NCI-H2196 treated with DMSO at 0.1 percent for 48 hours (cell line): ENCODE data around the gene OXCT2.
"Not testable (repeated sequence)": the region's sequence is repeated elsewhere in the genome, so short reads cannot be mapped to it uniquely, and the experiment has no call there.

Experiments used
- DNase-seq: peaks from one replicate; lab custom pipeline; 2025; ENCODE audit not compliant: unreplicated experiment; lab: John Stamatoyannopoulos, UW

OXCT2 gene

DNA sequence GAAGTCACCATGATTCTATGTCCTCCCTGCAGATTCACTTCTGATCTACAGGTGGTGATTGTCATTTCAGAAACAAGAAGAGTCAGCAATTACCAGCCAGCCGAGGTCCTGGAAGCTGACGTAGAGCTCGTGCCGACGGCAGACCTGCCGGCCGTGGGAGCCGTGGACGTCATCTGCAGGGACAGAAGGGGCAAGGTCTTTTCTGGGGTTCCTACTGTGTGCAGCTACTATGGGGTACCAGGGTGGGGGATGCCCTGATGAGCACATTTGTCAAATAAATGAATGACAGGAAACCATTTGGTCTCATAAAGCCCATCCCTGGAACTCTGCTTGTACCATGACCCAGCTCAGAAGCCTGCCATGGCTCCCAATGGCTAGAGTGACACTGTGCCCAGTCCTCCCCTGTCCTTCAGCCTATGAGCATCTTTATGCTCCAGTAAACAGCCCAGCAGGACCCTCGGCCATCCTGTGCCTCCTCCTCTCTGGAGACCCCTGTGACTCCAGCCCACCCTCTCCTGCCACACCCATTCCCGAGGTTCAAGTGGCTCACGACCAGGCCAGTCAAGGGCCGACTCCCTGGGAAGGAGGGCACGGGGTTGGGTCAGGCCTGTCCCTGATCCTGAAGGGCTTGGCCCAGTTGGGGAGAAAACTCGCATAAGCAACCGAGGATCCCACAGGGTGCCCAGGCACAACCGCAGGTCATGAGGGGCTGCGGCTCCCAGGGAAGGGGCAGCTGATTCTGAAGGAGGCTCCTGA lies 7.4 kb downstream of the OXCT2 start:
- DNase-seq: not testable (repeated sequence)

DNA sequence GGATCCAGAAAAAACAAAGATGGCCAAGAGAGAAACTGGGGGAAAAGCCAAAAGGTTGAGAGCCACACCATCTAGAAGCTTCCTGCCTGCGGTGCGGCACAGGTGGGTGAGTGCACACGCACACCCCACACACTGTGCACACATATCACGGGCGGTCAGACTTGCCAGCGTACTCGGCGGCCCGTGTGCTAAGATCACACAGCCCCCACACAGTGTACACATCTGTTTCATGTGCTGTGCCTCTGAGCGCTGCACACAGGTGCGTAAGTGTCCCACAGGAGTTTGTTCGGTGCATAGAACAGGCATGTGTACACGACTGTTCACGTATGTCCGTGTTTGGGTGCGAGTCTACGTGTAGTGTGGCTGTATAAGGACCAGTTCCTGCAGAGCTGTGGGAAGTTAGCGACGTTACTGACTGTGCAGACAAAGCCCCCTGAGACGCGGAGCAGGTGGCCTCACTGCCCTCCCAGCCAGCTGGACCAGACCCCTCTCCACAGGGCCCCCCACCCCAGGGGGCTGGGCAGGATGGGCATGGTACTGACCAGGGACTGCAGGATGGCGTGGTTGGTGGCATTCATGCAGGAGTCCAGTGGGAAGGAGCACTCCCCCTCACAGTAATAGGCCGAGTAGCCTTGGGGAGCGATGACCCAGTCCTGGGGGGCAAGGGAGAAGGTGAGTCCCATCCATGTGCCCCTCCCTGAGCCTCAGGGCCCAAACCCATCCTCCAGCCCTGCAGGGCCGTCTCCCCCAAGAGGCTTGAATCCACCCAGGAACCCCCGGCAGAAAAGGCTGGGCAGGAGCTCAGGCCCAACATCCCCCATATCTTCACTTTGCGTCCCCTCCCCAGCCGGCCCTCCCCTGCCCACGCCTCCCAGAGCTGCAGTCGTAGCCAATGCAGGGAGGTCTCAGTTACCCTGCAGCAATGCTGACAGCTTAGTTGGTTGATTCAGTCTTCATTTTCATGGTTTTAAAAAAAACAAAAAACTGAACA lies 8.3 kb downstream of the OXCT2 start:
- no peak for DNase-seq

DNA sequence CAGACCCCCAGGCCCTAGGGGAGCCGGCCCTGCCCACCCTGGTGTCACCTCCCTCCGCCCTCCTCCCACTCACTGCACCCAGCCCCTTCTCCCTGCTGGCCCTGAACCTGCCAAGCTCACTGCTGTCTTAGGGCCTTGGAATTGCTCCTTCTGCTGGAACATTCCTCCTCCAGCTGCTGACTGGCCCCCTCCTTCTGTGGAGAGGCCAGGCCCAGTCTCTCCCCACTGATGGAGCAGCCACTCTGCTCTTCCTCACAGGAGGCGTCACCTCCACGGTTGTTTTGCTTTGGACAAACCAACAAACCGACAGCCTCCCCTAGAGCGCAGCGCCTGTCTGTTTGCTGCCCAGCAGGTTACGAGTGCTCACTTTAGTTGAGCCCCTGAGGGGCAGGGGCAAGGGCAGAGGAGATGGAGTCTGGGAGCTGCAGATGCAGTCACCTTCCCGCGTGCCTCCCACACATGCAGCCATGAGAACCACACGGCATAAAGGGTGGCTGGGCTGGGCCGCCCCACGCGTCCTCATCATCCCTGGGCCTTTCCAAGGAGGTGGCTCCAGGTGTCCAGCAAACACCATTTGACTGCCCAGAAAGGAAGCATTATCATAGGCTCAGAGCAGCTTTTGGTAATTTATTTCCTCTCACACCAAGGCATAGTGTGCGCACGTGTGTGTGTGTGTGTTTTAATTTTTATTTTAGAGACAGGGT lies 9.4 kb downstream of the OXCT2 start:
- no peak for DNase-seq

DNA sequence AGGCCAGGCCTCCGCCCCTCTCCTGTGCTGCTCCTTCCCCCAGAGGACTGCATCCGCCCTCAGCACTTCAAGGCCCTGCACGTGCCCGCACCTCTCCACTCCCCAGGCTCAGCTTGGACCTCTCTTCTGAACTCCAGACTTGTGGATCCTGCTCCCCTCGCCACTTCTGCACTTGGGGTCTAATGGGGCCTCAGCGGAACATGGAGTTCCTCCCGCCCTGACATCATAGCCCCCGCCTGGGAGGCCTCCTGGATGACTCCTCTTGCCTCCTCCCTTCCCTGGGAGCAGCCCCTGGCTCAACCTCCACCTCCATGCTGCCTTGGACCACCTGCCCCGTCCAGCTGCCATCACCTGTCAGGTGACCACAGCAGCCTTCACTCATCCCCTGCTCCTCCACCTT lies 10.1 kb downstream of the OXCT2 start:
- no peak for DNase-seq

DNA sequence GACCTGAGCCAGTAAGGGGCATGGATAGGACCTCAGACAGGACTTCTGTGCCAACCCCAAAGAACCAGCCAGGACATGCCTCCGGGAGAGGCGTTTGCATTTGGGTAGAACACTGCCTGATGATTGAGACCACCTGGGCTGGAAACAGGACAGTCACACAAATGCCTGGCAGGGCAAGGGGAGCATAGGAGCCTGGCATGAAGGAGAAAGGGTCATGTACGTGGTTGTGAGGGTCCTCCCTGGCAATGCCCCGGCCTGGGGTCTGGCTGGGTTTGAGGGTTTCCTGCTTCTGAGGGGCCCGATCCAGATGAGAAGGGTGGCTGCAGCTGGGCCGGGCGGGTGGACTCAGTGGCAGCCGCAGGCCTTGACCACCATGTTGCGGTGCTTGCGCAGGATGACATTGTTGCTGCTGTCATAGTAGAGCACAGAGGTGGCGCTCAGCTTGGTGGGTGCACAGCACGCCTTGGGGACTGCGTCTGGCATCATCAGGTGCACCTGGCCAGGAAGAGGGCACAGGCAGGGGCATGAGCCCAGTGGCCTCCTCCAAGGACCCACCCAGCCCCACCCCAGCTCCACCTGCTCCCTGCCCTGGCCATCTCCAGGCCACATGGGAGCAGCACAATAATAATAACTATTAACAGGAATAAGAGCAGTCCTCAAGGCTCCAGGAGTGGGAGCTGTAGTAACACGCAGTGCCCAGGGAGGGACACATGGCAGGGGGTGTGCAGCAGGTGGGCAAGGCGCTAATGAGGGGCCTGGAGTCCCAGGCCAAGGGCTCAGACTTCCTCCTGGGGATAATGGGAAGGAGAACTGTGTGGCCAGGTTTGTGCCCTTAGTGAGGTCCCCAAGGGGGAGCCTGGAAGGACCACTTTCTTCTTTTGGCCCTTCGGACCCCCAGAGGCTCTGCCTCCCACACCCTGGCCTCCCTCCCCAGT lies 10.8 kb downstream of the OXCT2 start:
- no peak for DNase-seq

DNA sequence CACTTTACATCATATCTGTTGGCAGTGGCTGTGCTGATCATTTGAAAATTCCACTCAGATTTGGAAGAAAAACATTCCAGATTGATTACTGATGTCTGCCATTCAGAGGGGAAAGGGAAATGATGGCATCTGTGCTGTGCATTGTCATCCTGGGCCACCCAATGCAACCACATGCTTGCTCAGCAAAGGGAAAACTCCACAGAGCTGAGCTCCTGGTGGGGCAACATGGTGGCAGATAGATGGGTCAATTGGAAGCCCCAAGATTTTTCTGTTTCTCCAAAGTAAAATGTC lies 11.8 kb downstream of the OXCT2 start:
- DNase-seq: no peak

DNA sequence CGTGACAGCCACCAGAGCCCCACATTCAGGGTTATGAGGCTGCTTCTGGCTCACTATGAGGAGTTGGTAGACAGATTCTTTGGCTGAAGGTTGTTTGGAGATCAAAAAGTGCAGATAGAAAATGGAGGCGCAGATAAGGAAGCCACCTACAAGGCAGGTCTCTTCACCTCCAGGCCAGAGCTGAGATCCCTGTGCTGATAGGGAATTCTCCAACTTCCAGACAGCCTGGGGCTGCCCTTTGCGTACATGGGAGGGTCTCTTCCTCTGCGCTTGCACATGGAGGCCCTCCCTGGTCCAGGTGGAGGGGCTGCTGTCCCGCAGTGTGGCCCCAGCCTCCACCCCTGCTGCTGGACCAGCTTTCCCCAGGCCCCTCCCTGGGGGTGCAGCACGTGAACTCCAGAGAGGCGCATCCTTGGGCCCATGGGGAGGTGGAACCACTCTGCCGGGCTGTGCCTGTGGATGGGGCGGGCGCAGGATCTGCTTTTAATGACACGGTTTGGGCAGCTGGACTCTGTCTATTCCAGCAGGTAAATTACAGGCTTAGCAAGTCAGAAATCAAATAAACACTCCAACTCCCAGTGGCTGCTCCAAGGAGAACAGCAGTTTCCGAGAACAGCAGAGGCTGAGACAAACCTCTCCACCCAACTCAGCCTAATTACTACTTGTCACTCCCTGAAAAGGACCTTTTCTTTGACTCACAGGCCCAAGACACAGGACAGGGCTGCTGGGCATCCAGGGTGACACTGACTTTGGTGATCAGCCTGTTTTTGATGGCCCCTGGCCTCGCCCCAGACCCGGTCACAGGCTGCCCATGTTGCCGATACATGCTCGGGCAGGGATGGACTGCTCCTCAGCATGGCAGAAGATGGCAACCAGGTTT lies 12.4 kb downstream of the OXCT2 start:
- no peak for DNase-seq

DNA sequence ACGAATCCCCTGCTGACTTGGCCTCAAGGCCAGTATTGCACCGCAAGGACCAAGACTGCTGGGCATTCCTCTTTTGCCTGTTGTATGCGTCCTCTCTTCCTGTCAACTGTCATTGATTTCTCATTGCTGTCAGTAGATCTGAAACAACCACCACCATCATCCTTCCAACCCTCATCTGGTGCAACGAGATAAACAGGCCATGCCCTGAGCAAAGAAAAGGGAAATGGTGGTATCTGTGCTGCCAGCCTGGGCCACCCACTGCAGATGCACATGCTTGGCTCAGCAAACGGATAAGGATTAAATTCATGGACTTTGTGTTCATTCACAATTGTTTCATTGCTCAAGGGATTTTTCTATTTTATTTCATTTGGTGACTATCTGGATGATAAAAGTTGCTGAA lies 13.6 kb downstream of the OXCT2 start:
- no peak for DNase-seq

DNA sequence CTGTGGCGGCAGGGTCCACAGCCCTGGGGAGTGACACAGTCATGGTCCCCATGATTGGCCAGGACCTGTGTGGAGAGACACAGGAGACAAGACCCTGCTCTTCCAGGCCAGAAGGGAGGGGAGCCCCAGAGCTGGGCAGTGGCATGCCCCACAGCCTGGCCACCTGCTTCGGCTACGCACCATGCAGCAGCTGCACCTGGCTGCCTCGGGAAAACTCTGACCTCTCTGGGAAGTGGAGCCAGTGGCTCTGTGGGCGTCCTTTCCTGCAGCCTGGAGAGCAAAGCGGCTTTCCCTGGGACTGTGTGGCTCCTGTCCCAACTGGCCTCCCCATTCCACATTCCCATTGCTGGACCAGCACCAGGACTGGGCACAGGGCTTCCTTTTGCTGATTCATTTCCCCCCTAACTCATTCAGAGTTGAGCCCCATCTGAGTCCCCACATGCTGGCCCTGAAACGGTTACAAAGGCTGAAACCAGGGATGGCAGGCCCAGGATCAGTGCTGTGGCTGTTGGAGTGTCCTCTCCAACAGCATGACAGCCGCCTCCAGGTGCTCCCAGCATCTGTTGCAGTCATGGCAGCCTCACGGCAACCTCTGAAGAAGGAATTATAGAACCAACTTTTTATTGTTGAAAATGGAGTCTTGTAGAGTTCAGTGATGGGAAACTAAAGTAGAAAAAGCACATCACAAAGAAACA lies 15.0 kb downstream of the OXCT2 start:
- DNase-seq: no peak

DNA sequence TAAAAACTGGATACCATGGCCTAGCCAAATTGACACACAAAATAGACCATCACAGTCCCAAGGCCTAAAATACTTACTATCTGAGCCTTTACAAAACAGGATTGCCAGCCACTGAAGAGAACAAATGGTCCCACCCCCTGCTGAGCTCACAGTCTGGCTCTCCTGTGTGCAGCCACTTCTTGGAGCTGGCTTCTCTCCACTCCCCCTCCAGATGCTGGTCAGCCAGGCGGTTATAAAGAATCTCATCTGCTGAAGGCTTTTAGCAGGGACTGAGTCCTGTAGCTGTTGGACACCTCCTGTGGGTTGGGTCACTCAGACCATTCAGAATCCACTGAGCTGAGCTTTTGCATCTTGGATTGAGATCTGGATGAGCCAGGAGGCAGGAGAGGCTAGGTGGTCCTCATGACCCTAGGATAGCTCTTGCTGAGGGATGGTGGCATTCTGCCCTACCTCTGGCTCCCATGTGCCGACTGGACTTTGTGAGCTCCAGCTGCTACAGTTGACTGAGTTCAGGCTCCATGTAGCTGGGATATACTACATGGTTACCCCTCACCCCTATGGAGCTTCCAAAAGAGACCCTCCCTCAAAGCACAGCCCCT lies 16.1 kb downstream of the OXCT2 start:
- DNase-seq: no peak

DNA sequence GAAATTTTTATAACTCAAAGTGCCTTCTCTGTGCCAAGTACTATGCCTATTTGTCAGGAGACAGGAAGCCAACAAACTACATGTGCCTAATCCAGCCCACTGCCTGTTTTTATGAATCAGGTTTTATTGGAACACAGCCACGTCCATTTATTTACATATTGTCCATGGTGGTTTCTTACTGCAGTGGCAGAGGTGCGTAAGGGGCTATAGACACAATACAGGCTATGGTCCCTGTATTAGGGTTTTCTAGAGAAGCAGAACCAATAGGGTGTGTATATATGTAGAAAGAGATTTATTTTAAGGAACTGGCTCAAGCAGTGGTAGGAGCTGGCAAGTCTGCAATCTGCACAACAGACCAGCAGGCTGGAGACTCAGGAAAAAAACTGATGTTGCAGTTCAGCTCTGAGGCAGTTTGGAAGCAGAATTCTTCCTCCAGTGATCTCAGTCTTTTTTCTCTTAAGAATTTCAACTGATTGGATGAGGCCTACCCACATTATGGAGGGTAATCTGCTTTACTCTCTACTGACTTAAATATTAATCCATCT lies 17.1 kb downstream of the OXCT2 start:
- no peak for DNase-seq

DNA sequence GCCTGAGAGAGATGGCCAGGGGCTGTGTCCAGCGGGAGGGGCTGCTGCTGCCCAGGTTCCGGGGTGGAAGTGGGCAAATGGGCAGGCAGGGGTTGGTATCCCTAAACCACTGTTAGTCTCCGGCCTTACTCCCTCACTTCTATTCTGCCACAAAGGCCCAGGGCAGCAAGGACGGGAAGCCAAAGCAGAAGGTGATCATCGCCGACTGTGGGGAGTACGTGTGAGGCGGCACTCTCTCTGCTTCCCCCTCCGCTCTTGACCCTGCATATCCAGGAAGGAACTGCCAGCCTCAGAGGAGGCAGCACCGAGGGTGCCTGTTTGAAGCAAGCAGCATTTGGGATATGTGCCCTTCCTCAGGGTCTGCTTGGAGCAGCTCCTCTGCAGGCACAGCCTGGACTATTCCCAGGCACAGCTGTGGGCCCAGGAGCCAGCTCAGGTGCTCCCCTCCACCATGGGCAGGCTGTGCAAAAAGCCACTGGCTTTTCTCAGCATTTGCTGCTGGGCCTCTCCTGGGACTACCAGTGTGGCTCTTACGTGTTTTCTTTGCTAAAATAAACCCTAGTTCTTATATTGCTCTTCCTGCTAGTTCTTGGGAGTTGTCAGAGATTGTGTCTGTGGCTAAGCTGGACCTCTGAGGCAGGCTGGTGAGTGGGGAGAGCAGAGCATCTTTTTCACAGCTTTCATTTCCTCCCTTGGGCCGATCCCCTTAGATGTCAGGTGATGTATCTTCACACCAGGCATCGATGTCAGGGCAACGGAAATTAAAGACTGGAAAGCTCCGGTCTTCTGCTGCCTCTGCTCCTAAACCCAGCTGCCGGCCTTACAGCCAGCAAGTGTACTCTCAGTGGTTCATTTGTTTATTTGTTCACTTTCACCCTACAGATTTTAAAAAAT lies 17.8 kb downstream of the OXCT2 start:
- peak; percentile 14 for DNase-seq

DNA sequence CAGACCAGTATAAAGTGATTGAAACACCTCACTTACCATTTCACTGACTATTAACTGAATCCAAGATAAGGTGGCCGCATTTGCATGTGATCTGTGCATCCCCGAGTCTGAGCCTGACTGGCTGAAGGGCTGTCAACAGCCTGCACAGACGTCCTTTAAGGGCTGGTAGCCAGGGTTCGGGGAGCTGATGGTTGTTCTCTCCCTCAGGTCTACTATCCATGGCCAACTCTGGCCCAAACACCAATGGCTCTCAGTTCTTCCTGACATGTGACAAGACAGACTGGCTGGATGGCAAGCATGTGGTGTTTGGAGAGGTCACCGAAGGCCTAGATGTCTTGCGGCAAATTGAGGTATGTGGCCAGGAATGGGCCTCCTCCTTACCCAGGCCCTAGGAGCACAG lies 18.4 kb downstream of the OXCT2 start:
- DNase-seq: no peak

DNA sequence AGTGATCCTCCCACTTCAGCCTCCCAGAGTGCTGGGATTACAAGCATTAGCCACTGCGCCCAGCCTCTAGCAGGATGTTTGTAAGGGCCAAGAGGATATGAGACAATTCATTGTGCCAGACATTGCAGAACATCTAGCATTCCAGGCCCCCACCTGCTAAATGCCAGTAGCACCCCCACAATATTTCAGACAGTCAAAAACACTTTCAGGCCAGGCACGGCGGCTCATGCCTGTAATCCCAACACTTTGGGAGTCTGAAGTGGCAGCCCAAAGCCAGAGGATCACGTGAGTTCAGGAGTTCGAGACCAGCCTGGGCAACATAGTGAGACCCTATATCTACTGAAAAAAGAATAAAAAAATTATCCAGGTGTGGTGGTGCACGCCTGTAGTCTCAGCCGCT lies 19.6 kb downstream of the OXCT2 start:
- DNase-seq: no peak

DNA sequence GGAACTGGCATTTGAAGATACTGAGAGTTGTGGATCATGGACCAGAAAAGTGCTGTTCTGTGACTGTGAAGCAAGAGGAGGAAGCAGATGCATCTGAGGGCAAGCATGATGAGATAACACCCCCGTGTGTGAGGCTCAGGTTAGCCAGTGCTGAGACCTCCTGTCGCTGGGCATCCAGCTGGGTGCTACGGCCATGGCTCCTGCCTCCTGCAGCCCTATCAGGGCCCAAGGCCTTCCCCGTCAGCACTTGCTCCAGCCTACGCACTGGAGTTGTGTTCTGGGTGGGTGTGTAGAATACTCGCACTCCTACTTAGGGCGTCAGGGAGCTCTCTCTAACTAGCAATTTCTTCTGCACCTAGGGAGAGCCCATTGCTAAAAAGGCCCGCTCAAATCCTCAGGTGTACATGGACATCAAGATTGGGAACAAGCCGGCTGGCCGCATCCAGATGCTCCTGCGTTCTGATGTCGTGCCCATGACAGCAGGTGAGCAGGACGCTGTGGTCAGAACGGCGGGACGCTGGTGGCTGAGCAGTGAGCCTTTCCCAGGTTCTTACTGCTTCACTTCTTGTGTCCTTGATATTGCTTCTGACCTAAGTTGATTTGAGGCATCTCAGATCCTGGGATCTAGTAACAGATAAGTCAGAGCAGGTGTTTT lies 26.0 kb downstream of the OXCT2 start:
- DNase-seq: no peak

DNA sequence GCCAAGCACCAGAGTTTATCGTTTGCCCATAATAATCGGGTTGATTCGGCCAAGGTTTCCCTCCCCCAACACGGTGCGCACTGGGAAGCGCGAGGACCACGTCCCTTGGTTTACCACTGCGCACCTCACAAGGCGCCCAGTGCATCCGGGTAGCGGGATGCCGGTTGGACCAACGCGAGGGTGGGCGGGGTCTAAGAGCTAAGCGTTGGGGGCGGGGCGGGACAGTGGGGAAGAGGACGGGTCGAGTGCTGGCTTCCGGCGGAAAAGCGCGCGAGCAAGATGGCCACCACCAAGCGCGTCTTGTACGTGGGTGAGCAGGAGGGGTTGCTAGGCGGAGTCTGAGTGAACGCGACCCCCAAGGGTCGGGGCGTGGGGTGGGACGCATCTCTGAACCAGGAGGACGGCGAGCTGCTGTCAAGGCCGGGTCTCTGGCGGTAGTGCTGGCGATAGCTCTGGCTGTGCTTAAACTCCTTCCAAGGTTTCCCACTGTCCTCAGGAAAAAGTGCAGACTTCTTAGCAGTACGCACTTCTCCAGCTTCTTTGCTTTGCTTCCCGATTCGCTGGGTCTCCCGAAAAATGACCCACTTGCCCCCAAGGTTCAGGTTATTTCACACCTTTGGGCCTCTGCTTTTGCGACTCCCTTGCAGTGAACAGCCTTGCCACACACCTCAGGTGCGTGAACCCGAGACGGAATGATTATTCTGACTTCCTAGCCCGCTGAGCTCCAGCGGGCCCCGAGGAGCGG lies 32.4 kb downstream of the OXCT2 start, which contains the start of gene PPIE:
Gene PPIE (plus strand): TSS at position 261 of the 745 bp plus-strand sequence. CDS start 19 bp downstream, at position 280.
- peak; percentile 83 for DNase-seq
